H1 (cell line): ENCODE results near the gene SCYL3. TPM values are rescaled to one million over a fixed set of nuclear protein-coding genes. Genes with fewer than 3 reads are reported as not detected.

ENCODE experiments used
- CTCF ChIA-PET: fragments of 300-600 bp; sonication (Branson Sonifier 250); formaldehyde crosslinking; loops from one replicate; lab custom pipeline; 2021; ENCODE audit not compliant: partially characterized antibody; lab: Charles Lee
- POLR2A ChIA-PET: fragments of 300-600 bp; sonication (Branson Sonifier 250); formaldehyde crosslinking; loops from one replicate; lab custom pipeline; 2021; ENCODE audit warnings: inconsistent platforms; ENCODE audit not compliant: partially characterized antibody; lab: Charles Lee
- DNase-seq, 2 experiments: peaks; one replicate each; pipeline versions ENCODE4 v3.0.0 to v3.0.0-alpha.2; 2010 to 2022; ENCODE audit warnings: low spot score in 2 of 2, low read depth in 1 of 2, mixed read lengths in 1 of 2
- FAIRE-seq: peaks from 2 replicates; lab custom pipeline; 2011; peaks lifted over from hg19 to GRCh38; lab: Jason Lieb, UNC
- H2AFZ ChIP-seq: 2 replicates; pipeline ENCODE4 v1.8.1; 2012; ENCODE audit warnings: low read length, inconsistent platforms
- H2AK5ac ChIP-seq: 2 replicates; pipeline ENCODE4 v1.6.1; 2013; ENCODE audit warnings: low read depth, low read length
- H2BK120ac ChIP-seq: replicated peaks from 2 replicates; pipeline ENCODE3; 2013; ENCODE audit warnings: low read depth, low read length, inconsistent platforms
- H2BK12ac ChIP-seq: 2 replicates; pipeline ENCODE4 v1.6.1; 2013; ENCODE audit warnings: low read depth, low read length
- H2BK15ac ChIP-seq: 2 replicates; pipeline ENCODE4 v1.6.1; 2013; ENCODE audit warnings: low read length
- H2BK20ac ChIP-seq: 2 replicates; pipeline ENCODE4 v1.6.1; 2013; ENCODE audit warnings: low read length
- H2BK5ac ChIP-seq: 2 replicates; pipeline ENCODE4 v1.6.1; 2013; ENCODE audit warnings: low read depth, low read length
- H3K14ac ChIP-seq: 2 replicates; pipeline ENCODE4 v1.6.1; 2013; ENCODE audit warnings: inconsistent platforms; ENCODE audit not compliant: insufficient read length
- H3K18ac ChIP-seq: 2 replicates; pipeline ENCODE4 v1.6.1; 2013; ENCODE audit warnings: low read length; ENCODE audit errors: extremely low read depth
- H3K23ac ChIP-seq: 2 replicates; pipeline ENCODE4 v1.6.1; 2013; ENCODE audit warnings: inconsistent platforms; ENCODE audit not compliant: insufficient read length
- H3K23me2 ChIP-seq: 2 replicates; pipeline ENCODE4 v1.6.1; 2013; ENCODE audit warnings: low read depth, low read length
- H3K27ac ChIP-seq: 2 replicates; pipeline ENCODE4 v1.6.1; 2011; ENCODE audit warnings: low read depth, low read length, inconsistent platforms
- H3K27me3 ChIP-seq, 4 experiments: replicated peaks in 1 of 4; 1 replicate in 1 of 4; 2 replicates in 3 of 4; pipeline versions ENCODE4 v1.6.1 to v1.8.1; 2011 to 2013; ENCODE audit warnings: low read length in 3 of 4, mild to moderate bottlenecking in 3 of 4, inconsistent platforms in 2 of 4, mixed read lengths in 2 of 4, moderate library complexity in 1 of 4; ENCODE audit not compliant: control insufficient read depth in 3 of 4, insufficient read depth in 3 of 4; ENCODE audit errors: extremely low read depth in 1 of 4
- H3K36me3 ChIP-seq, 4 experiments: 2 replicates each; pipeline versions ENCODE4 v1.6.1 to v1.8.1; 2011 to 2013; ENCODE audit warnings: mild to moderate bottlenecking in 4 of 4, low read length in 3 of 4, moderate library complexity in 2 of 4, control low read depth in 1 of 4, inconsistent platforms in 1 of 4; ENCODE audit not compliant: insufficient read depth in 4 of 4, control insufficient read depth in 2 of 4
- H3K4ac ChIP-seq: replicated peaks from 2 replicates; pipeline ENCODE3; 2013; ENCODE audit warnings: low read length, low read depth, mixed read lengths, inconsistent platforms; ENCODE audit not compliant: insufficient read length
- H3K4me1 ChIP-seq, 4 experiments: replicated peaks in 1 of 4; 1 replicate in 1 of 4; 2 replicates in 3 of 4; pipeline versions ENCODE4 v1.6.1 to v1.8.1; 2011 to 2013; ENCODE audit warnings: low read length in 3 of 4, inconsistent platforms in 2 of 4, mixed read lengths in 1 of 4; ENCODE audit not compliant: insufficient read depth in 4 of 4, control insufficient read depth in 3 of 4
- H3K4me2 ChIP-seq, 2 experiments: 2 replicates each; pipeline versions ENCODE4 v1.6.1 to v1.8.1; 2011 to 2013; ENCODE audit warnings: low read depth in 2 of 2, low read length in 2 of 2, control low read depth in 1 of 2, inconsistent platforms in 1 of 2, mild to moderate bottlenecking in 1 of 2; ENCODE audit not compliant: insufficient read depth in 1 of 2
- H3K4me3 ChIP-seq, 4 experiments: fragments of 200-600, 300-600 bp in 1 of 4; sonication (generic), shearing (Covaris generic), sonication (Bioruptor Twin) in 1 of 4; 2 replicates each; pipeline versions ENCODE4 v1.5.1 to v1.8.1; 2011 to 2016; ENCODE audit warnings: low read length in 4 of 4, low read depth in 3 of 4, control low read depth in 2 of 4, inconsistent platforms in 2 of 4, mild to moderate bottlenecking in 2 of 4, mixed read lengths in 1 of 4, moderate library complexity in 1 of 4; ENCODE audit not compliant: insufficient read depth in 2 of 4; ENCODE audit errors: extremely low read depth in 1 of 4
- H3K56ac ChIP-seq: replicated peaks from 2 replicates; pipeline ENCODE3; 2013; ENCODE audit warnings: low read depth, mild to moderate bottlenecking, mixed read lengths, low read length, inconsistent platforms; ENCODE audit not compliant: insufficient read length
- H3K79me1 ChIP-seq: 2 replicates; pipeline ENCODE4 v1.6.1; 2013; ENCODE audit warnings: low read depth, low read length, control low read depth
- H3K79me2 ChIP-seq, 2 experiments: 2 replicates each; pipeline versions ENCODE4 v1.6.1 to v1.8.1; 2012 to 2013; ENCODE audit warnings: low read length in 2 of 2, mild to moderate bottlenecking in 2 of 2, inconsistent platforms in 1 of 2; ENCODE audit not compliant: insufficient read depth in 2 of 2, control insufficient read depth in 1 of 2
- H3K9ac ChIP-seq, 4 experiments: replicated peaks in 1 of 4; 1 replicate in 1 of 4; 2 replicates in 3 of 4; pipeline versions ENCODE4 v1.6.1 to v1.8.1; 2011 to 2013; ENCODE audit warnings: low read depth in 3 of 4, low read length in 3 of 4, control low read depth in 2 of 4, mild to moderate bottlenecking in 2 of 4, moderate library complexity in 2 of 4, inconsistent platforms in 1 of 4; ENCODE audit errors: extremely low read depth in 1 of 4
- H3K9me3 ChIP-seq, 2 experiments: 2 replicates each; pipeline versions ENCODE4 v1.6.1 to v1.8.1; 2012 to 2013; ENCODE audit warnings: mild to moderate bottlenecking in 2 of 2, moderate library complexity in 2 of 2, control low read depth in 1 of 2, inconsistent platforms in 1 of 2, low read depth in 1 of 2, low read length in 1 of 2, mixed read lengths in 1 of 2; ENCODE audit not compliant: insufficient read depth in 2 of 2
- H4K20me1 ChIP-seq, 2 experiments: replicated peaks in 1 of 2; 2 replicates each; pipeline versions ENCODE3 to v1.8.1; 2011 to 2013; ENCODE audit warnings: inconsistent platforms in 2 of 2, low read length in 2 of 2, mild to moderate bottlenecking in 1 of 2; ENCODE audit not compliant: insufficient read depth in 2 of 2, control insufficient read depth in 1 of 2
- H4K5ac ChIP-seq: 2 replicates; pipeline ENCODE4 v1.6.1; 2013; ENCODE audit warnings: low read length, low read depth, mixed read lengths, inconsistent platforms; ENCODE audit not compliant: insufficient read length
- H4K8ac ChIP-seq: 2 replicates; pipeline ENCODE4 v1.8.0; 2013; ENCODE audit warnings: mild to moderate bottlenecking, moderate library complexity, low read length, inconsistent platforms; ENCODE audit not compliant: insufficient read depth; ENCODE audit errors: extremely low read depth
- H4K91ac ChIP-seq: replicated peaks from 2 replicates; pipeline ENCODE3; 2013; ENCODE audit warnings: low read length, mixed read lengths, inconsistent platforms; ENCODE audit not compliant: insufficient read length
- CEBPB ChIP-seq: IDR thresholded peaks from 2 replicates; pipeline ENCODE4 v1.6.1; 2012; ENCODE audit warnings: low read depth, low read length
- EP300 ChIP-seq, 2 experiments: IDR thresholded peaks; 1 replicate in 1 of 2; 2 replicates in 1 of 2; pipeline ENCODE4 v1.6.1; 2011 to 2012; ENCODE audit warnings: low read depth in 2 of 2, low read length in 2 of 2, mild to moderate bottlenecking in 2 of 2, borderline replicate concordance in 1 of 2, inconsistent platforms in 1 of 2, moderate library complexity in 1 of 2
- POLR2AphosphoS5 ChIP-seq: IDR thresholded peaks from 2 replicates; pipeline ENCODE4 v1.6.1; 2011; ENCODE audit warnings: low read depth, low read length
- POU5F1 ChIP-seq: IDR thresholded peaks from 2 replicates; pipeline ENCODE4 v1.6.1; 2011; ENCODE audit warnings: low read depth, mild to moderate bottlenecking, low read length, moderate library complexity
- polyA plus RNA-seq, 7 experiments: library from polyadenylated mRNA; depleted of rRNA in 3 of 7; stranded (reverse) in 5 of 7; unstranded in 2 of 7; fragments of >200 nt in 5 of 7; fragments of 200-250 nt in 2 of 7; gene quantifications; 1 replicate in 5 of 7; 2 replicates in 1 of 7; 4 replicates in 1 of 7; pipeline versions ENCODE4 v1.2.1 to v1.2.3, GENCODE V29; 2011 to 2013; ENCODE audit warnings: missing spikeins in 2 of 7, mixed read lengths in 2 of 7
- total RNA-seq: library from RNA; stranded (reverse); fragmentation: NEBNext Ultra II Directional; extraction: Animal tissue kit (Norgen Biotek cat#: 25700); gene quantifications from 2 replicates; pipeline ENCODE4 v1.2.1, GENCODE V29; 2021

Gene SCYL3
- total and polyA plus RNA-seq, 2 of the 8 experiments (the other 6 are each of a cell fraction or from before 2014, with no cell fraction given) = 2.7 to 5.3 TPM

DNA sequence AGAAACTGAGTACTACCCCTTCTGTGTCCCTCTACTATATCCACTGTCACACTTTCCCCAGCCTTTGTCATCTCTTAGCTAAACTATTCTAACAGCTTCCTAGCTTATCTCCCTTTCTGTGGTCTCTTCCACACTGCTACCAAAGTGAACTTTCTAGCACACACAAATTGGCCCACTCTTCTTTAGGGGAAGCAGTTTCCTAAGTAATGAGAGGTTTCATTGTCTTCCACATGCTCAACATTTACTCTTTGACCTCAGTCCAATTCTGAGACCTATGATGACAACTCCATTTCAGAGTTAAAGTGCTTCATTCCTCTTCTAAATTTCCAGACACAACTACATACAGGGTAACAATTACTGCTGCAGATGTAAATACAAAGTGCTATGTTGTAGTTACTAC lies 32.9 kb downstream of the SCYL3 start:
- no peaks in the 10 kb centered on the region for H4K20me1 ChIP-seq
- no peak overlapping the region for H3K23ac ChIP-seq
- peaks cover 4 to 55% (median 17%) of the 10 kb centered on the region in 4 experiments; a peak in 7 of 8 replicates for H3K36me3 ChIP-seq
- no peak overlapping the region for H3K9ac ChIP-seq
- no peak overlapping the region for H4K5ac ChIP-seq
- no peak for FAIRE-seq
- H3K14ac ChIP-seq = no peak overlapping the region
- H3K4ac ChIP-seq = no peak overlapping the region
- H2BK15ac ChIP-seq = no peak overlapping the region
- no peak overlapping the region for H2AFZ ChIP-seq
- no peak for DNase-seq
- H3K79me2 ChIP-seq = no peaks in the 10 kb centered on the region
- H3K18ac ChIP-seq = no peak overlapping the region
- no peak overlapping the region for H3K56ac ChIP-seq
- no peaks in the 10 kb centered on the region for H3K4me1 ChIP-seq
- no peak overlapping the region for H4K8ac ChIP-seq
- no peaks in the 10 kb centered on the region for H3K9me3 ChIP-seq
- H3K4me2 ChIP-seq = no peak overlapping the region
- no peaks in the 10 kb centered on the region for H3K23me2 ChIP-seq
- H2BK20ac ChIP-seq = no peak overlapping the region
- no peak overlapping the region for H4K91ac ChIP-seq
- H2AK5ac ChIP-seq = no peak overlapping the region
- H3K27ac ChIP-seq = no peak overlapping the region
- no peaks in the 10 kb centered on the region for H3K79me1 ChIP-seq
- no peak overlapping the region for H2BK12ac ChIP-seq
- H3K27me3 ChIP-seq = no peaks in the 10 kb centered on the region
- POLR2A ChIA-PET = interaction anchor here (1.8 kb wide), 1 partner anchor 32 kb away, joined by 5 read pairs; the partner anchor contains the start of gene SCYL3
- TF ChIP-seq CEBPB (no peak), POU5F1 (no peak), EP300 (IDR thresholded peaks at IDR 0.05; ENCODE audit: borderline replicate concordance in 1 of 2, low read depth in 2 of 2, low read length in 2 of 2) (no peak), POLR2AphosphoS5 (no peak)
- H2BK120ac ChIP-seq = no peak overlapping the region
- no peak overlapping the region for H3K4me3 ChIP-seq
- CTCF ChIA-PET = no interaction called here
- H2BK5ac ChIP-seq = no peak overlapping the region
